Measurements from ENCODE around the gene SORL1. TPM values are rescaled to one million over a fixed set of nuclear protein-coding genes. Genes with fewer than 3 reads are reported as not detected.
A peak's percentile ranks its signal among the peaks of the same experiment; 100 is the strongest.

Gene SORL1
- total and polyA plus RNA-seq, 2 of the 8 experiments (the other 6 are each of a cell fraction or from before 2014, with no cell fraction given) = 38.1 to 65.5 TPM

GRCh38 chr11:121644187-121644512 lies 192.0 kb downstream of the SORL1 start:
- Histone ChIP-seq H3K79me1 (ENCODE audit: low read depth, low read length) (no peaks in the 10 kb centered on the region; the same call in 1 of the 2 replicates), H3K18ac (ENCODE audit: extremely low read depth, low read length) (peak overlapping the region; percentile 21; the same call in 1 of the 2 replicates), H2BK15ac (ENCODE audit: low read length) (no peak overlapping the region), H3K9ac (replicated peaks in 1 of 4; ENCODE audit: extremely low read depth in 1 of 4, low read depth in 3 of 4, low read length in 3 of 4) (no peak overlapping the region), H3K56ac (replicated peaks; ENCODE audit: insufficient read length, low read depth, low read length) (no peak overlapping the region), H4K91ac (replicated peaks; ENCODE audit: insufficient read length, low read length) (no peak overlapping the region), H3K23ac (ENCODE audit: insufficient read length) (no peak overlapping the region), H3K4me3 (ENCODE audit: extremely low read depth in 1 of 4, insufficient read depth in 2 of 4, low read depth in 3 of 4, low read length in 4 of 4) (peak overlapping the region in 1 of 4 experiments; percentile 16; a peak in 1 of 8 replicates), H3K14ac (ENCODE audit: insufficient read length) (no peak overlapping the region), H3K4ac (replicated peaks; ENCODE audit: insufficient read length, low read depth, low read length) (no peak overlapping the region), H2BK20ac (ENCODE audit: low read length) (no peak overlapping the region), H4K5ac (ENCODE audit: insufficient read length, low read depth, low read length) (no peak overlapping the region), H3K79me2 (ENCODE audit: control insufficient read depth in 1 of 2, insufficient read depth in 2 of 2, low read length in 2 of 2) (no peaks in the 10 kb centered on the region), H3K23me2 (ENCODE audit: low read depth, low read length) (no peaks in the 10 kb centered on the region; the same call in 1 of the 2 replicates), H2BK120ac (replicated peaks; ENCODE audit: low read depth, low read length) (no peak overlapping the region), H3K27ac (ENCODE audit: low read depth, low read length) (no peak overlapping the region), H2BK12ac (ENCODE audit: low read depth, low read length) (no peak overlapping the region), H4K20me1 (replicated peaks in 1 of 2; ENCODE audit: control insufficient read depth in 1 of 2, insufficient read depth in 2 of 2, low read length in 2 of 2) (no peaks in the 10 kb centered on the region), H3K27me3 (replicated peaks in 1 of 4; ENCODE audit: control insufficient read depth in 3 of 4, extremely low read depth in 1 of 4, insufficient read depth in 3 of 4, low read length in 3 of 4) (no peaks in the 10 kb centered on the region), H2AK5ac (ENCODE audit: low read depth, low read length) (no peak overlapping the region), H2BK5ac (ENCODE audit: low read depth, low read length) (peak overlapping the region; percentile 3; the same call in 1 of the 2 replicates), H2AFZ (ENCODE audit: low read length) (no peak overlapping the region), H3K9me3 (ENCODE audit: insufficient read depth in 2 of 2, low read depth in 1 of 2, low read length in 1 of 2) (no peaks in the 10 kb centered on the region), H3K36me3 (ENCODE audit: control insufficient read depth in 2 of 4, insufficient read depth in 4 of 4, low read length in 3 of 4) (no peaks in the 10 kb centered on the region), H3K4me1 (replicated peaks in 1 of 4; ENCODE audit: control insufficient read depth in 3 of 4, insufficient read depth in 4 of 4, low read length in 3 of 4) (peaks cover 0 to 10% (median 8%) of the 10 kb centered on the region in 4 experiments; a peak in 4 of 7 replicates), H3K4me2 (ENCODE audit: insufficient read depth in 1 of 2, low read depth in 2 of 2, low read length in 2 of 2) (peak overlapping the region; percentile 40 to 47), H4K8ac (ENCODE audit: extremely low read depth, insufficient read depth, low read length) (no peak overlapping the region)
- ChIA-PET CTCF (ENCODE audit: partially characterized antibody) (interaction anchor here (1.6 to 3.3 kb wide), 4 partner anchors 8 to 861 kb away, joined by 3 to 25 read pairs (median 6); no protein-coding TSS in a partner anchor), POLR2A (ENCODE audit: partially characterized antibody) (interaction anchor here (1.4 kb wide), 1 partner anchor 11 kb away, joined by 3 read pairs; no protein-coding TSS in a partner anchor)
- 73% methylated on average over 4 of the region's 4 CpGs; no CpG with 5 or more reads in 1 of the 2 experiments for WGBS, 2 experiments (ENCODE audit: extremely low coverage in 1 of 2, insufficient coverage in 1 of 2, insufficient read length in 1 of 2, insufficient replicate concordance in 2 of 2, low coverage in 1 of 2, low lambda C conversion rate in 2 of 2, missing lambda C conversion rate in 1 of 2)
- DNase-seq (ENCODE audit: low read depth in 1 of 2, low spot score in 2 of 2) = no peak
- FAIRE-seq = no peak
- TF ChIP-seq SUZ12 (IDR thresholded peaks at IDR 0.05; ENCODE audit: low read length) (no peak), TBP (IDR thresholded peaks at IDR 0.05; ENCODE audit: low read depth, low read length) (no peak), SIRT6 (IDR thresholded peaks at IDR 0.05; ENCODE audit: low read length) (no peak), POLR2AphosphoS5 (IDR thresholded peaks at IDR 0.05; ENCODE audit: low read depth, low read length) (no peak), BCL11A (IDR thresholded peaks at IDR 0.05; ENCODE audit: low read depth in 2 of 2, low read length in 2 of 2) (no peak), GTF2F1 (IDR thresholded peaks at IDR 0.05; ENCODE audit: borderline replicate concordance, low read depth, low read length) (no peak), SP1 (IDR thresholded peaks at IDR 0.05; ENCODE audit: low read depth, low read length) (no peak), BACH1 (IDR thresholded peaks at IDR 0.05; ENCODE audit: low read length) (no peak), ZNF274 (IDR thresholded peaks at IDR 0.05; ENCODE audit: borderline replicate concordance, extremely low read depth, low read length) (no peak), BRCA1 (IDR thresholded peaks at IDR 0.05; ENCODE audit: low read depth, low read length) (no peak), CEBPB (IDR thresholded peaks at IDR 0.05; ENCODE audit: low read depth, low read length) (no peak), USF2 (IDR thresholded peaks at IDR 0.05; ENCODE audit: low read length) (no peak), ASH2L (IDR thresholded peaks at IDR 0.05; ENCODE audit: low read length) (no peak), GABPA (IDR thresholded peaks at IDR 0.05; ENCODE audit: borderline replicate concordance, insufficient read depth, low read length) (no peak), RFX5 (IDR thresholded peaks at IDR 0.05; ENCODE audit: borderline replicate concordance, low read depth, low read length) (no peak)

All from H1 (cell line).